Mucosa of rectum (tissue), 2 donors: ENCODE measurements around the gene HSPB6.

Experiments used
- H3K27ac ChIP-seq, 2 donors: one replicate each; pipeline ENCODE4 v1.7.0; 2013; ENCODE audit warnings: inconsistent platforms in 2 of 2, low read depth in 2 of 2, low read length in 2 of 2
- H3K27me3 ChIP-seq, 2 donors: one replicate each; pipeline ENCODE4 v1.7.0; 2013; ENCODE audit warnings: low read length in 2 of 2; ENCODE audit not compliant: control insufficient read depth in 2 of 2, insufficient read depth in 2 of 2
- H3K36me3 ChIP-seq, 2 donors: one replicate each; pipeline ENCODE4 v1.7.0; 2013; ENCODE audit warnings: low read length in 2 of 2; ENCODE audit not compliant: control insufficient read depth in 2 of 2, insufficient read depth in 2 of 2
- H3K4me1 ChIP-seq, 2 donors: one replicate each; pipeline ENCODE4 v1.7.0; 2013; ENCODE audit warnings: low read length in 2 of 2, mild to moderate bottlenecking in 1 of 2; ENCODE audit not compliant: control insufficient read depth in 2 of 2, insufficient read depth in 2 of 2
- H3K4me3 ChIP-seq, 2 donors: one replicate each; pipeline ENCODE4 v1.7.0; 2013; ENCODE audit warnings: low read length in 2 of 2
- H3K9ac ChIP-seq, 2 donors: one replicate each; pipeline ENCODE4 v1.7.0; 2013; ENCODE audit warnings: low read length in 2 of 2, low read depth in 1 of 2, mild to moderate bottlenecking in 1 of 2
- H3K9me3 ChIP-seq, 2 donors: one replicate each; pipeline ENCODE4 v1.7.0; 2013; ENCODE audit warnings: low read length in 2 of 2; ENCODE audit not compliant: control insufficient read depth in 2 of 2
- donor health status: healthy.
- donor health status: Normal muscosa, but diverticular disease.

Gene HSPB6

DNA sequence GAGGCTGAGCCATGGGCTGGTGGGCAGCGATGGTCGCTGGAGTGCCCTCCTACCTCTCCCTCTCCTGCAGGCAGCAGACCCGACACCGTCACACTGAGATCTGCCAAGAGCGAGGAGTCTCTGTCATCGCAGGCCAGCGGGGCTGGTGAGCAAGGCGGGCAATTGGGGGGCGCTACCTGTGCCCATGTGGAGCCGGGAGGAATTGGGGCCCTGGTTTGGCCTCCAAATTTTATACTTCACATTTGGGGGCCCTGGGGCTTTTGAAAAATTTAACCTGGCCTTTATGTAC lies 28.5 kb upstream of the HSPB6 start:
- Histone ChIP-seq H3K9ac (no peak overlapping the region), H3K4me3 (no peak overlapping the region), H3K36me3 (peaks cover 0 to 3% of the 10 kb centered on the region in 2 donors)

DNA sequence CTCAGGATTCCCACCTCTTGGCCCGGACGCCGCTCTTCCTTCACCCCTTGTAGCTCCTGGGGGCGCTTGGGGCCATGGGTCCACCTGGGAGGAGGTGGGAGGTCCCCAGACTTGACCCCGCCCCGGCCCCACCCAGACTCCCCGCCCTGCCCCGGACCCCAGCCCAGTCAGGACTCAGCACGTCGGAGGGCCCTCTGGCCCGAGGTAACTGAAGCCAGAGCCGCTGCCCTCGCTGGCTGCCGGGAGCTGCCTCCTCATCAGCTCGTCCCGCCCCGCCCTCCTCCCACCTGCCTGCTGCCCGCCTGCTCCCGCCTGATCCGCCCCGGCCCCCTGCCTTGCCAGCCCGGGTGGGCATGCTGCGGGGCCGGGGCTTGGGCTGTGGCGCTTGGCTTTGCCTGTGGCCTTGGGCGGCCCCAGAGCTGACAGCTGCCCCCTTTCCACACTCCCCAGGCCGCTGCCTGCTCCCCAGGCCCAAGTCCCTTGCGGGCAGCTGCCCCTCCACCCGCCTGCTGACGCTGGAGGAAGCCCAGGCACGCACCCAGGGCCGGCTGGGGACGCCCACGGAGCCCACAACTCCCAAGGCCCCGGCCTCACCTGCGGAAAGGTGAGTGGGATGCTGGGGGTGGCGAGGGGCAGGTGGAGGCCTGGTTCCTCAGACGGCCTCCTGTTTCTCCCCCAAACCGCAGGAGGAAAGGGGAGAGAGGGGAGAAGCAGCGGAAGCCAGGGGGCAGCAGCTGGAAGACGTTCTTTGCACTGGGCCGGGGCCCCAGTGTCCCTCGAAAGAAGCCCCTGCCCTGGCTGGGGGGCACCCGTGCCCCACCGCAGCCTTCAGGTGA lies 27.9 kb upstream of the HSPB6 start:
- Histone ChIP-seq H3K9me3 (no peaks in the 10 kb centered on the region), H3K9ac (no peak overlapping the region), H3K4me3 (no peak overlapping the region), H3K27me3 (no peaks in the 10 kb centered on the region), H3K27ac (no peak overlapping the region), H3K36me3 (peaks cover 0 to 3% of the 10 kb centered on the region in 2 donors), H3K4me1 (no peaks in the 10 kb centered on the region)

More for the DNA sequence above, 28.5 kb upstream of the HSPB6 start:
- Histone ChIP-seq H3K27ac (no peak overlapping the region), H3K4me1 (no peaks in the 10 kb centered on the region), H3K27me3 (no peaks in the 10 kb centered on the region), H3K9me3 (no peaks in the 10 kb centered on the region)

DNA sequence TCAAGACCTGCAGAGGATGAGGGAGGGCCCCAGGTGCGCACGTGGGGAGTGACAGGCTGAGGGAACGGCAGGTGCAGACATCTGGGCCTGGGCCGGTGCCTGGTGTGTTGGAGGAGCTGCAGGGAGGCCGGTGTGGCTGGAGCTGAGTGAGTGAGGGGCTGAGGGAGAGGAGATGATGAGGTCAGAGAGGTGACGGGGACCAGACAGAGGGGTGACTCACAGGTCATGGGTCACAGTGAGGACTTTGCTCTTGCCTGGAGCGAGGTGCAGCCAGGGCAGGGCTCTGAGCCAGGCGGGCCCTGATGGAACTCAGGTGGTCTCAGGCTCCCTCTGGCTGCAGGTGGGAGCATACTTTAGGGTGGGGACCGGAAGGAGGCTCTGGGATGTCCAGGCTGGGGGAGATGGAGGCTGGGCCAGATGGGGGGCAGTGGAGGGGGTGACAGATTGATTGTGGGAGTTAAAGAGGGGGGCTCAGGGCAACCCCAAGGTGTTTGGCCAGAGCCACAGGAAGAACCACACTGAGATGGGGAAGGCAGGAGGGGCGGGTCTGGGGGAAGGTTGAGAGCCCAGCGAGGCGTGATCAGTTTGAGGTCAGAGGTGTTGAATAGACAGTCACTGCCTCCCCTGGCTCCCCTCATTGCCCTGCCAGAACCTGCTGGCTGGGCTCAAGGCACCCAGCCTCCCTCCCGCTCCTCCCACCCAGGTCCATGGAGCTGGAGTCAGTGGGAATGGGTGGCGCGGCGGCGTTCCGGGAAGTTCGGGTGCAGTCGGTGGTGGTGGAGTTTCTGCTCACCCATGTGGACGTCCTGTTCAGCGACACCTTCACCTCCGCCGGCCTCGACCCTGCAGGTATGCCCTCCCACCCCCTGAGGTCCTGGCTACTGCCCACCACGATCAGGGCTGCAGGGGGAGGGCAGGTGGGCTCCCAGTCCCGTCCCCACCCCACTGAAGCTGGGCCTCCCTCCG lies 26.9 kb upstream of the HSPB6 start:
- H3K4me3 ChIP-seq: no peak overlapping the region
- H3K9me3 ChIP-seq: no peaks in the 10 kb centered on the region
- H3K9ac ChIP-seq: no peak overlapping the region
- H3K36me3 ChIP-seq: peaks cover 2 to 3% of the 10 kb centered on the region in 2 donors
- no peak overlapping the region for H3K27ac ChIP-seq
- H3K27me3 ChIP-seq: no peaks in the 10 kb centered on the region
- H3K4me1 ChIP-seq: no peaks in the 10 kb centered on the region

DNA sequence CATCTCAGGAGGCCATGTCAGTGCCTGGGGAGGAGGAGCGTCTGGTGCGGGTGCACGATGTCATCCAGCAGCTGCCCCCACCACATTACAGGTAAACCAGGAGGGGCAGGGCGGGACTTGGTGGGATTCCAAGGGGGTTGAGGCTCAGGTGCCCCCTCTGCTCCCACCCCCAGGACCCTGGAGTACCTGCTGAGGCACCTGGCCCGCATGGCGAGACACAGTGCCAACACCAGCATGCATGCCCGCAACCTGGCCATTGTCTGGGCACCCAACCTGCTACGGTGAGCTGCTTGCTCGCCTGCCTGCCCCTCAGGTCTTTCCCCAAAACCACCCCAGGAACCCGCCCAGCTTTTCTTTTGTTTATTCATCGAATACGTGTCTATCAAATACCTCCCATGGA lies 25.8 kb upstream of the HSPB6 start:
- H3K4me3 ChIP-seq: no peak overlapping the region
- no peaks in the 10 kb centered on the region for H3K4me1 ChIP-seq
- H3K36me3 ChIP-seq: peaks cover 3 to 4% of the 10 kb centered on the region in 2 donors
- no peak overlapping the region for H3K27ac ChIP-seq
- H3K9me3 ChIP-seq: no peaks in the 10 kb centered on the region
- no peaks in the 10 kb centered on the region for H3K27me3 ChIP-seq
- no peak overlapping the region for H3K9ac ChIP-seq

DNA sequence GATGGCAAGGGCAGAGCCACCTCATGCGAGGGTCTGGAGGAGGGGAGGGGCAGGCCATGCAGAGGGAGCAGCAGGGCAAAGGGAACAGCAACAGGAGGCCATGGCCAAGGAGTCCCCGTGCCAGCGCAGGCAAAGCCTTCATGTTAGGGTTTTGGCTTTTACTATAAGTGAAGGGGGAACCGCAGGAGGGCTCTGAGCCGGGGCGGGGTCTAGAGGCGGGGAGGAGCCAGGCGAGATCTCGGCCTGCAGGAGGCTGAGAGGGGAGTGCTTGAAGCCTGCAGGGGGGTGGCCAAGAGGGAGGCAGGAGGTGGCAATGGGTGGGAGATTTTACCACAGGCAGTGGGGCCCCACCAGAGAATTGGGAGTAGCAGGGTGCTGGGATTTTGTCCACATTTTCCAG lies 24.8 kb upstream of the HSPB6 start:
- Histone ChIP-seq H3K27me3 (no peaks in the 10 kb centered on the region), H3K9ac (no peak overlapping the region), H3K36me3 (peaks cover 3 to 4% of the 10 kb centered on the region in 2 donors), H3K4me3 (no peak overlapping the region), H3K4me1 (no peaks in the 10 kb centered on the region), H3K9me3 (no peaks in the 10 kb centered on the region), H3K27ac (no peak overlapping the region)

DNA sequence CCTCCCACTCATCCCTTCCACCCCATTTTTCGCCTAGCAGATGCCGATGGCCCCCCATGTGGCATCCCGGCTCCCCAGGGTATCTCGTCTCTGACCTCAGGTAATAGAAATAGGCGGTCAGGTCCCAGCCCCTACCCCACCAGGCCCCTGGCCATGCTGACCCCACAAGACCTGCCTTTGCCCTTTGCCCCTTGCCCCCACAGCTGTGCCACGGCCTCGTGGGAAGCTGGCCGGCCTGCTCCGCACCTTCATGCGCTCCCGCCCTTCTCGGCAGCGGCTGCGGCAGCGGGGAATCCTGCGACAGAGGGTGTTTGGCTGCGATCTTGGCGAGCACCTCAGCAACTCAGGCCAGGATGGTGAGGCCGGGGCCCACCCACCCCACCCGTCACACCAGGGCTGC lies 23.9 kb upstream of the HSPB6 start:
- no peak overlapping the region for H3K4me3 ChIP-seq
- no peaks in the 10 kb centered on the region for H3K9me3 ChIP-seq
- H3K27me3 ChIP-seq: no peaks in the 10 kb centered on the region
- peaks cover 3 to 4% of the 10 kb centered on the region in 2 donors for H3K36me3 ChIP-seq
- peaks cover 0 to 2% of the 10 kb centered on the region in 2 donors for H3K4me1 ChIP-seq
- no peak overlapping the region for H3K27ac ChIP-seq
- H3K9ac ChIP-seq: no peak overlapping the region

DNA sequence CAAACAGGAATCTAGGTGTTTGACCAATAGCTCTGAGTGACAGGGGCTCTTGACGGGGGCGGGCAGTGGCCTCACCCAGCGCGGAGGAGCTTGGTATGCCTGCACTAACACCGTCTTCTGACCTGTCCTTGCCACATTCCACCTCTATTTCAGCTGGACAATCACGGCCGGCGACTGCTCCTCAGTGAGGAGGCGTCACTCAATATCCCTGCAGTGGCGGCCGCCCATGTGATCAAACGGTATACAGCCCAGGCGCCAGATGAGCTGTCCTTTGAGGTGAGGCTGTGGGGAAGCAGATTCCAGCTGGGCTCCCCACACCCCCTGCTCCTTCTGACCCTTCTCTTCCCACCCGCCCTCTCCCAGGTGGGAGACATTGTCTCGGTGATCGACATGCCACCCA lies 23.2 kb upstream of the HSPB6 start:
- H3K27ac ChIP-seq: no peak overlapping the region
- H3K4me1 ChIP-seq: peaks cover 0 to 3% of the 10 kb centered on the region in 2 donors
- no peak overlapping the region for H3K4me3 ChIP-seq
- no peak overlapping the region for H3K9ac ChIP-seq
- peaks cover 3 to 4% of the 10 kb centered on the region in 2 donors for H3K36me3 ChIP-seq
- no peaks in the 10 kb centered on the region for H3K9me3 ChIP-seq
- H3K27me3 ChIP-seq: no peaks in the 10 kb centered on the region

DNA sequence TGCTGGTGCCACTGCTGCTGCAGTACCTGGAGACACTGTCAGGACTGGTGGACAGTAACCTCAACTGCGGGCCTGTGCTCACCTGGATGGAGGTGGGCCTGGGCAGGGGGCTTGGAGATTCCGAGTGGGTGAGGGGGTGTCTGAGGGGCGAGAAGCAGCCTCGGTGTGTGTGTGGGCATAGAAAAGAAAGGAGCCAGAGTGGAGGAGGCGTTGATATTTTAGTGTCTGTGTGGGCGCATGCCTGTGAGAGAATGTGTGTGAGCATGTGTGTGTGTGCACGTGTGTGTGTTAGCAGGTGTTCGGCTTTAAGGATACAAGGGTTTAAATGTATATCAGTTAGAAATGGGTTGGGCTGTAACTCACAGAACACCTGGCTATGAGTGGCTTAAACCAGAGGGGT lies 22.2 kb upstream of the HSPB6 start:
- no peak overlapping the region for H3K4me3 ChIP-seq
- H3K36me3 ChIP-seq: peaks cover 3 to 4% of the 10 kb centered on the region in 2 donors
- H3K9me3 ChIP-seq: no peaks in the 10 kb centered on the region
- H3K4me1 ChIP-seq: peaks cover 4 to 7% of the 10 kb centered on the region in 2 donors
- no peaks in the 10 kb centered on the region for H3K27me3 ChIP-seq
- no peak overlapping the region for H3K27ac ChIP-seq
- no peak overlapping the region for H3K9ac ChIP-seq

DNA sequence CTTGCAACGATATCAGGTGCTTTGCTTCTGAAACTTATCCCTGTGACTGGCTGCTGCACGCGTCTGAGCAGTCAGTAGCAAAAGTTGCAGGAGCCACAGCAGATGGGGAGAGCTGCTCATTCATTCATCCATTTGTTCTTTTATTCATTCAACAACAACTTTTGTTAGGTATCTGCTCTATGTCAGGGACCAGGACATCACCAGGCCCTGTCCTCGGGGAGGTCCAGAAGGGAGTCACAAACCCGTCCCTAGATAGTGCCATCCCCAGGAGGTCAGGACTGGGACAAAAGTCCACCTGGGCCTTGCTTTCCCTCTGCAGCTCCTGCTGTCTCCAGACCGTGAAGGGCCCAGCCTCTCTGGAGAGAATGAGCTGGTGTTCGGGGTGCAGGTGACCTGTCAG lies 21.1 kb upstream of the HSPB6 start:
- H3K27me3 ChIP-seq: no peaks in the 10 kb centered on the region
- H3K9me3 ChIP-seq: no peaks in the 10 kb centered on the region
- peaks cover 4 to 7% of the 10 kb centered on the region in 2 donors for H3K4me1 ChIP-seq
- H3K4me3 ChIP-seq: no peak overlapping the region
- H3K9ac ChIP-seq: no peak overlapping the region
- H3K27ac ChIP-seq: no peak overlapping the region
- peaks cover 3 to 4% of the 10 kb centered on the region in 2 donors for H3K36me3 ChIP-seq
